Ascending aorta (tissue), 2 donors: ENCODE data around the gene ARSG. TPM values are rescaled to one million over a fixed set of nuclear protein-coding genes. Genes with fewer than 3 reads are reported as not detected.
"Not testable (repeated sequence)": the region's sequence is repeated elsewhere in the genome, so short reads cannot be mapped to it uniquely, and the experiment has no call there.

Source experiments
- DNase-seq, 2 donors: peaks; one replicate each; pipeline ENCODE4 v3.0.0-alpha.2; 2019; ENCODE audit warnings: low spot score in 2 of 2
- H3K27ac ChIP-seq, 2 donors: fragments of 200-600 bp; sonication (generic); one replicate each; pipeline ENCODE4 v1.5.1; 2016 to 2017; ENCODE audit warnings: mild to moderate bottlenecking in 1 of 2
- H3K27me3 ChIP-seq: fragments of 200-600 bp; sonication (generic); one replicate; pipeline ENCODE4 v1.5.1; 2017
- H3K36me3 ChIP-seq, 2 donors: fragments of 200-600 bp; sonication (generic); one replicate each; pipeline ENCODE4 v1.5.1; 2016
- H3K4me1 ChIP-seq, 2 donors: fragments of 200-600 bp; sonication (generic); one replicate each; pipeline ENCODE4 v1.5.1; 2016 to 2017; ENCODE audit warnings: mild to moderate bottlenecking in 1 of 2
- H3K4me3 ChIP-seq, 2 donors: fragments of 200-600 bp; sonication (generic); one replicate each; pipeline ENCODE4 v1.5.1; 2016 to 2017; ENCODE audit warnings: mild to moderate bottlenecking in 1 of 2
- H3K9me3 ChIP-seq, 2 donors: fragments of 200-600 bp; sonication (generic); one replicate each; pipeline ENCODE4 v1.5.1; 2016
- CTCF ChIP-seq, 3 experiments: fragments of 200-600 bp in 2 of 3; fragments of 450-650 bp in 1 of 3; sonication (generic) in 2 of 3; IDR thresholded peaks; one replicate each; pipeline ENCODE4 v1.5.1; 2016 to 2019; ENCODE audit warnings: antibody characterized with exemption in 3 of 3, mild to moderate bottlenecking in 1 of 3, moderate library complexity in 1 of 3
- intact Hi-C: fragments of 100-400 bp; cut with DNase I; formaldehyde crosslinking; loops from one replicate; pipeline ENCODE4 v1.15.1; 2023
- total RNA-seq: library from RNA; depleted of rRNA; stranded (reverse); fragments of >200 nt; gene quantifications from one replicate; pipeline ENCODE4 v1.1.0, GENCODE V29; 2016

Gene ARSG
- total RNA-seq, 1 donor from 2014 or later: 7.3 TPM

- no peaks in the 10 kb centered on the region for H3K4me1 ChIP-seq
- peaks cover 0 to 3% of the 10 kb centered on the region in 2 donors for H3K9me3 ChIP-seq
- H3K27me3 ChIP-seq: no peaks in the 10 kb centered on the region
- intact Hi-C loops: loop anchor here (5.0 kb wide), 1 partner anchor 138 kb away; no protein-coding TSS in a partner anchor
- H3K4me3 ChIP-seq: no peak overlapping the region
- H3K27ac ChIP-seq: no peak overlapping the region
- no peaks in the 10 kb centered on the region for H3K36me3 ChIP-seq
- no peak for TF ChIP-seq CTCF (IDR thresholded peaks at IDR 0.05)
- no peak for DNase-seq
These were observed 108.5 kb downstream of the ARSG start for GRCh38 chr17:68399638-68400403.

GRCh38 chr17:68400404-68400735 lies 109.1 kb downstream of the ARSG start:
- Histone ChIP-seq H3K27me3 (no peaks in the 10 kb centered on the region), H3K9me3 (peaks cover 0 to 8% of the 10 kb centered on the region in 2 donors), H3K4me3 (no peak overlapping the region), H3K36me3 (no peaks in the 10 kb centered on the region), H3K4me1 (no peaks in the 10 kb centered on the region), H3K27ac (no peak overlapping the region)
- intact Hi-C loops: no loop called here
- no peak for TF ChIP-seq CTCF (IDR thresholded peaks at IDR 0.05)
- no peak for DNase-seq

- H3K27ac ChIP-seq: no peak overlapping the region
- no peak for TF ChIP-seq CTCF (IDR thresholded peaks at IDR 0.05)
- H3K9me3 ChIP-seq: peaks cover 0 to 18% of the 10 kb centered on the region in 2 donors
- H3K4me3 ChIP-seq: no peak overlapping the region
- no peaks in the 10 kb centered on the region for H3K4me1 ChIP-seq
- H3K27me3 ChIP-seq: no peaks in the 10 kb centered on the region
- H3K36me3 ChIP-seq: no peaks in the 10 kb centered on the region
- intact Hi-C loops: no loop called here
- no peak for DNase-seq
These were observed 110.0 kb downstream of the ARSG start for GRCh38 chr17:68401288-68401687.

GRCh38 chr17:68403122-68403521 lies 111.8 kb downstream of the ARSG start:
- no peak for TF ChIP-seq CTCF (IDR thresholded peaks at IDR 0.05)
- no peak overlapping the region for H3K4me3 ChIP-seq
- no peak for DNase-seq

GRCh38 chr17:68403837-68404236 lies 112.5 kb downstream of the ARSG start:
- peaks cover 0 to 33% of the 10 kb centered on the region in 2 donors for H3K9me3 ChIP-seq
- intact Hi-C loops, H3K27me3 ChIP-seq, H3K4me3 ChIP-seq, DNase-seq, H3K4me1 ChIP-seq, H3K36me3 ChIP-seq, H3K27ac ChIP-seq: not testable (repeated sequence)

More at GRCh38 chr17:68403122-68403521, 111.8 kb downstream of the ARSG start:
- Histone ChIP-seq H3K27me3 (no peaks in the 10 kb centered on the region), H3K36me3 (no peaks in the 10 kb centered on the region), H3K4me1 (no peaks in the 10 kb centered on the region), H3K9me3 (peaks cover 0 to 33% of the 10 kb centered on the region in 2 donors), H3K27ac (no peak overlapping the region)
- intact Hi-C loops: no loop called here

GRCh38 chr17:68407656-68408055 lies 116.4 kb downstream of the ARSG start:
- H3K4me3 ChIP-seq, H3K36me3 ChIP-seq, intact Hi-C loops, DNase-seq, H3K4me1 ChIP-seq, H3K27ac ChIP-seq, H3K27me3 ChIP-seq: not testable (repeated sequence)
- H3K9me3 ChIP-seq: peaks cover 0 to 33% of the 10 kb centered on the region in 2 donors

GRCh38 chr17:68413597-68414560 lies 122.6 kb downstream of the ARSG start:
- H3K27ac ChIP-seq, intact Hi-C loops, H3K27me3 ChIP-seq, H3K4me1 ChIP-seq, H3K36me3 ChIP-seq, DNase-seq: not testable (repeated sequence)
- peaks cover 12 to 49% of the 10 kb centered on the region in 2 donors for H3K9me3 ChIP-seq
- peak overlapping the region in 1 of 2 donors; percentile 45 for H3K4me3 ChIP-seq

- H3K4me3 ChIP-seq, H3K27ac ChIP-seq, intact Hi-C loops, H3K4me1 ChIP-seq, H3K36me3 ChIP-seq, DNase-seq, H3K27me3 ChIP-seq: not testable (repeated sequence)
- H3K9me3 ChIP-seq: peaks cover 17 to 53% of the 10 kb centered on the region in 2 donors
These were observed 123.6 kb downstream of the ARSG start for GRCh38 chr17:68414901-68415300.
